Limb (tissue), 2 donors: ENCODE results near the gene STARD10.
"Not testable (repeated sequence)": the region's sequence is repeated elsewhere in the genome, so short reads cannot be mapped to it uniquely, and the experiment has no call there.

Experiments used
- DNase-seq, 2 donors: peaks; one replicate each; pipeline ENCODE4 v3.0.0-alpha.2; 2016; ENCODE audit errors: extremely low spot score in 2 of 2

STARD10 gene

DNA sequence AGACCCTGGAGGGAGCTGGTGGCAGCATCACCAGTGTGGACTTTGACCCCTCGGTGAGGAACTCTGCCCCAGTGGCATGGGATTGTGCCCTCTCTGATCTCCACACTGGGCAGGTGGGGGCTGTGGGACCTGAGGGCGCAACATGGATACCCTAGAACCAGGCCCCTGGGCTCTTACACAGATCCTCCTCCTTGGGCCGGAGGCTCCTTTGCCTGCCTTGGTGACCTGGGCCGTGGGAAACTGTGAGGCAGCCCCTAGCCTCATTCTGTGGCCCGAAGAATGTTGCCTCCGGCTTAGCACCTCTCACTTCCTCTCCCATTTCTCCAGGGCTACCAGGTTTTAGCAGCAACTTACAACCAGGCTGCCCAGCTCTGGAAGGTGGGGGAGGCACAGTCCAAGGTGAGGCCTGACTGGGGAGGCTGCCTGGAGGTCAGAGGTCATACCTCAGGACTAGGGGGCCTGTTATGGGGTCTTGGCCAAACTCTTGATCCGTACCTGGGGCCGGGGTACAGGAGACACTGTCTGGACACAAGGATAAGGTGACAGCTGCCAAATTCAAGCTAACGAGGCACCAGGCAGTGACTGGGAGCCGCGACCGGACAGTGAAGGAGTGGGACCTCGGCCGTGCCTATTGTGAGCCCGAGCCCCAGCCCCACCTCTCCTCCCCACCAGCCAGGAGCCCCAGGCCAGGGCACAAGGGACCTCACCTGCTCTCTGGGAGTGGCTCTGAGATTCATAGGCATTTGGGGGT is 32.5 kb upstream of the STARD10 start:
- DNase-seq: no peak

DNA sequence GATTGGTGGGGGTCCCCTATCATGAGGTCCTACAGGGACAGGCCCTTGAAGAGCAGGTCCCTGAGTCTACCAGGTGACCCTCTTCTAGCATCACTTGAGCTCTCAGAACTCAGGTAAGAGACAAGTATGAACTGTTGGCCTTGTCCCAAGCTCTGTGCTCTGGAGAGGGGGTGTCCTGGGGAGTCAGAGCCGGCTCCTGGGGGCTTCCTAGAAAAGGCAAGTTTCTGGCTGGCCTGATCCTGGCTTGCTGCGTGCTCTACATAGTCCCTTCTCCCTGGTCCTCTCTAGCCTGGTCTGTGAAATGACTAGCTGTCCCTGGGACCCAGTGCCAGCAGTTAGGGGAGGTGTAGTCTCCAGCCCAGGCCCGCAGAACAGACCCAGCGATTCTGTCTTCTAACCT is 31.8 kb upstream of the STARD10 start:
- DNase-seq: no peak

DNA sequence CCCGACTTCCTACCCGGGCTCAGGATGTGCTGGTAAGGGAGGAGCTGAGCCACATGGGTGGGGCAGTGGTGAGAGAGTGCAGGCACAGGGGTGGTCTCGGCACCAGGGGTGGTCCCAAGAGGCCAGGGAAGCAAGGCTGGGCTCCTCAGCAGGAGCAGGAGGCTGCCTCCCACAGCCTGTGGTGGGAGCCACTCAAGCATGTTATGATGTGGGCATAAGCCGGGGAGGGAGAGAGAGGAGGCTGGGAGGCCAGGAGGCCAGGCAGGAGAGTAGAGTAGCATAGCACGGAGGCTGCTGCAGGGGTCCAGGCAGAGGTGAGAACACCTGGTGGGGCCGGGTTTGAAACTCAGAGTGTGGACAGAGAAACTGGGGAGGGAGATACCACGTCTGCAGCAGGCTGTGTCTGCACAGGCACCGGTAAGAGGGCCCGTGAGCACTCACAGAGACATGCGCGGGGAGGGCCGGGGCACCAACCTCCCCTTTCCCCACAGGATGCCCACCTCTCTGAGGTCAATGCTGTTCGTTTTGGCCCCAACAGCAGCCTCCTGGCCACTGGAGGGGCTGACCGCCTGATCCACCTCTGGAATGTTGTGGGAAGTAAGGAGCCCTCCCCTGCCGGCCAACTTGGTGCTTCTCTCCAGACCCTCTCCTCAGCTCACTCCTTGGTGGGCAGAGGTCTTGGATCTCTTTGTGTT is 31.1 kb upstream of the STARD10 start:
- DNase-seq: no peak

DNA sequence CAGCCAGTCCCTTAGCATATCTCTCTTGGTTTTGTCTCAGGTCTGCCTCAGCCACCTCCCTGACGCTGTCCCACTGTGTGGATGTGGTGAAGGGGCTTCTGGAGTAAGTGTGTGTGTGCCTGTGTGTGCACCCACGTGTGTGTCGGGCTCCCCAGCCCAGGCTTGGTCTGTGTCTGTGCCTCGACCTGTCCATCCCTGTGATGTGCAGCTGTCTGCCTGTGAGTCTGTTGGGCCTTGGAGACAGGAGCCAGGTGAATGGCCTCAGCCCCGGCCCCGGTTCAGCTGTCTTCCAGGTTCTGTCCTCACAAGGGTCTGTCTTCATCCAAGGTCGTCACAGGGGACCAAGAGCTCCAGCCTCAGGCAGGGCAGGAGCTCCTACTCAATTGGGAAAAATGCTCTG is 30.2 kb upstream of the STARD10 start:
- DNase-seq: no peak

DNA sequence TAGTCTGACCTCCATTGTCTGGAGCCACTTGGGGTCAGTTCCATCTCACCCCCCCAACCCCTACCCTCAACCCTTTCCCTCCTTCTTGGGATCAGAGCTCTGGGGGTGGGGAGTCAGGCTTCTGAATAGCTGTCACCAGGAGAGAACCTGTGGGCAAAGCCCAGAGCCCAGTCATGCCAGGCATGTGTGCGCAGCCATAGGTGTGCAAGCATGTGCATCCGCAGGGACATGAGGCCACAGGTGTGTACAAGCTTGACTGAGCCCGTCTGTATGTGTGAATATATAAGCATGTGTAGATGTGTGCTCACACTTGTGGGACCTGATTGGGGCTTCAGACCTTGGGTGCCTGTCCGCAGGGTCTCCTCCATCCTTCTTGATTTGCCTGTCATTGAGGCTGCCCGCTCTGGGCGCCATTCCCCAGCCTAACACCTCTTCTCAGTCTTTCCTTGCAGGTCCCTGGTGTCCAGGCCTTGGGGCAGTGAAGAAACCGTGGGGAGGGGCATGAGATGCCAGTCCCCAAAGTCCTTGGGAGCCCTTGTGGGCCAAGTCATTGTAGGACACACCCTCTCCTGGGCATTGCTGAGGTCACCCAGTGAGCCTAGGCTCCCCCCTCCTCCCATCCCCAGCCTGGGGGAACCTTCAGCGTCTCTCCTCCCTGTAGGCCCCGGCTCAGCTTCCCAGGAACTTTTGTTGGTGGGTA is 29.4 kb upstream of the STARD10 start:
- DNase-seq: no peak

DNA sequence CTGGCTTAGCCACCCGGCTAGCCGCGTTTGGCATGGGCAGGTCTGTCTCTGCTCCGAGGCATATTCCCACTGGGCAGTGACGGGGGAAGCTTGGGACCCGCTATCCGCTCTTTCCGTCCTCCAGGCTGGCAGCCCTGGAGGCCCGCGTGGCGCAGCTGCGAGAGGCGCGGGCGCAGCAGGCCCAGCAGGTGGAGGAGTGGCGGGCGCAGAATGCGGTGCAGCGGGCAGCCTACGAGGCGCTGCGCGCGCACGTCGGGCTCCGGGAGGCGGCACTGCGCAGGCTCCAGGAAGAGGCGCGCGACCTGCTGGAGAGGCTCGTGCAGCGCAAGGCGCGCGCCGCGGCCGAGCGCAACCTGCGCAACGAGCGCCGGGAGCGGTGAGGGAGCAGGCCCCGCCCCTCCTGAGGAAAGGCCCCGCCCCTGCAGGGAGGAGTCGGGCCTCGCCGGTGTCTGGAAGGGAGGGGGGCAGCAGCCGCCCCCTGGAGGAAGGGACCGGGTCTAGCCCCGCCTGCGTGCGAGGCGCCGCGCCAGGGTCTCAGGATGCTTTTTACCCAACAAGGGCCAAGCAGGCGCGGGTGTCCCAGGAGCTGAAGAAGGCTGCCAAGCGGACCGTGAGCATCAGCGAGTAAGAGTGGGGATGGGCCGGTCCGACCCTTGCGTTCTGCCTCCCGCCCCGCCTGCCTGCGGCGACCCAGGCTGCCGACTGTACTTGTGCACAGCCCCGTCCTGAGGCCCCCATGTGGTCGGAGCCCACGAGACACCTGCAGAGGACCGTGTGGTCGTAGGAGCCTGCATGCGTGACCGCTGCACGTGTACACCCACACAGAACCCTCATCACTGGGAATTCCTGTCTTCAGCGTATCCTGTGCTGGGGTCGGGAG is 28.3 kb upstream of the STARD10 start:
- peak; percentile 93 to 98 for DNase-seq

DNA sequence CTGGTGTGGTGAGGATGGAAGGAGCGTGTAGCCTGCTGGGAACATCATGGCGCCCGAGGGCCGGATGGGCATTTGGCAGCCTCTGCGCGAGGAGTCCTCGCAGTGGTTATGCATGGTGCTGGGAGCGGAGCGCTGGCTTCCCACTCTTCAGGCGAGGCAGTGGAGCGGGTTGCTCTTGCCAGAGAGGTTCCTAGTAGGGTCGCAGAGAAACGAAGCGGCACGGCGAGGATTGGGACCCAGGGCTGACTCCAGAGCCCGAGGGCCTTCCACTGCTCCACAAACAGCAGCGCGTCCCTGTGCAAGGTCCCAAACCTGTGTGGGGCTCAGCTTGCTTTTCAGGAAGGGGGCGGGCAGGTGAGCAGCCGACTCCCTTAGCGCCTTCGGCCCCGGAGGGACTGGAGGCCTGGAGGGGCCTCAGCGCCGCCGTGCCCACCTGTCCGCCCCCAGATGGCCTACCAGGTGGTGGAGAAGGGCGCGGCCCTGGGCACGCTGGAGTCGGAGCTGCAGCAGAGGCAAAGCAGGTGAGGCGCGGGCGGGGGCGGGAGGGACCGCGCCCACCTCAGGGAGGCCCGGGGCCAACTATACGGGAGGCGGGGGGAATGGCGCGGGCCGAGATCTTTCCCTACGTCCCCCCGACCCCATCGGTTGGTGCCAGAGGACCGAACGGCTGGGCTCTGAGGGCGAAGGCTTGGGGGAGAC is 27.5 kb upstream of the STARD10 start:
- DNase-seq: no peak

DNA sequence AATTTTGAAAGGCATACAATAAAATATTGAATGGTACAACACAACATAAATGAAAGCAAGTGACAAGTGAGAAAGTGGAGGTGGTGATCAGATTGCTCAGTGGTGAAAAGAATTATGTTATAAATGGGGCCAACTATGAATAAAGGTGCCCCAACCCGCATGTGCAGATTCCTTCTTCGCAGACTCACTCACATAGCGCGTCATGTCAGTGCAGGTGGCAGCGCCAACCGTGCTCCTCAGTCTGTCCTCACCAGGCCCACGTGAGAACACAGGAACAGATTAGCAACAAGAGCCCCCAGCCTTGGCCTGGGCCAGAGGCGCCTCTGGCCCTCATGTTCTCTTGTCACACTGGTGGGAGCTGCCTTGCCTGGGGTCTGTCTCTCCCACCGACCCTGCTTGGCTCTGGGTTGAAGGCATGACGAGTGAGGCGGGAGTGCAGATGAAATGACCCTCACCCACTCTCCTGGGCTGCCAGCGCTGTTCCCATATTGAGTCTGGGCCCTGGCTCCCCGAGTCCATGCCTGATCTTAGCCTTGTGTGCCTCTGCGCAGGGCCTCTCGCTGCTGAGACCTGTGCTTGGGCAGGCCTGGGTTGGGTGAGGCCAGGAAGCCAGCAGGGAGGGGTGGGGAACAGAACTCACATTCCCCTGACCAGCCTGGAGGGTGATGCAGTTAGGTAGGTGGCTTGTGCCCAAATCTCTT is 26.7 kb upstream of the STARD10 start:
- no peak for DNase-seq

DNA sequence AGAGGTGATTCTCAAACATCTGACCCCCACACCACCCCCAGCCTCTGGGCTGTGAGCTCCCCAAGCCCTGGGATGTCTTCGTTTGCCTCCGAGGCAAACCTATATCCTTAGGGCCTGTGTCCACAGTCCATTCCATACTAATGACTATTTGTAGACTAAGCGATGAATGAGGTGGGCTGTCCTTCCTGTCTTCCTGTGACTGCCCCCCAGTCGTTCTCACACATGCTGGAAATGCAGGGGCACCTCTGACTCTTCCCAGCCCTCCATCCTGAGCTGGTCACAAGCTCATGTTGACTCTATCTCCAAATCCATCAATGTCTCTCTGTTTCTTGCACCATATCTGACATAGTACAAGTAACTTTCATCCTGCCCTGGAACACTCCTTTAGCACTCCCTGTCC is 25.1 kb upstream of the STARD10 start:
- DNase-seq: no peak

DNA sequence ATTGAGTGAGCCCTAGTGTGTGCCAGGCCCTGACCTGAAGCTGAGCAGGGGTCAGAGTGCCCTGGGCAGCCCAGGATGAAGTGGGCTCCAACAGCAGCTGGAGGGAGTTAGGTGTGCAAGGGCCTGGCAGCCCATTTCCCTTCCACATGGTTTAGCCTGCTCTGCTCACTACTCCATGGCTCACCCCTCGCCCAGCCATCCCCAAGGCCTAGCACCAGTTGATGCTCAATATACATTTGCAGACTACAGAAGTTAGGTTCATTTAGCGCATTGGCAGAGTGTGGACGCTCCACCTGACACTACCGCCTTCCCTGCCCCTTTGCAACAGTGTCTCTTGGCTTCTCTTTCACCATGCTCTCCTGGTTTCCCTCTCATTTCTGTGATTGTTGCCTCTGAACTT is 24.1 kb upstream of the STARD10 start:
- no peak for DNase-seq

DNA sequence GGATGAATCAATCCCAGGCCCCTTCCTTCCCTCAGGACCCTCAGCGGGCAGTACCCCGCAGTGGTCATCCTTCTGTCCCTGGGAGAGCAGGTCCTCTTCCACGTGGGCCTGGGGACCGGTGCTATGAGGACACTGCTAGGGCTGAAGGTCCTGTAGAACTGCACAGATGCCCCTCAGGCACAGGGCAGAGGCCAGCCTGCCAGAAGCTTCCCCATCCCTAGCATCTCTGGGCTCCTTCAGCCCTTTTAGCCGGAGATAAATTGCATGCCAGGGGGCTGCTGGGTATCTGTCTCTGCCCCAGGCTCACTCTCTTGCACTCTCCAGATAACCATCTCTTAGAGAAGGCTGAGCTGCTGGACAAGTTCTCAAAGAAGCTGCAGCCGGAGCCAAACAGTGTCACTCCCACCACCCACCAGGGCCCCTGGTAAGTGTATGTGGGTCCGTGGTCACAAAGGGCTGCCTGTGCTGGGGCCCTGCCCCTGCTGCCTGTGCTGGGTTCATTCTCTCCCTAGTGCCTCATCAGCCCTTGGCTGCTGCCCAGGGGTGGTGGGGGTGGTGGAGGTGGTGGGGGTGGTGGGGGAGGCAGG is 22.6 kb upstream of the STARD10 start:
- DNase-seq: no peak

DNA sequence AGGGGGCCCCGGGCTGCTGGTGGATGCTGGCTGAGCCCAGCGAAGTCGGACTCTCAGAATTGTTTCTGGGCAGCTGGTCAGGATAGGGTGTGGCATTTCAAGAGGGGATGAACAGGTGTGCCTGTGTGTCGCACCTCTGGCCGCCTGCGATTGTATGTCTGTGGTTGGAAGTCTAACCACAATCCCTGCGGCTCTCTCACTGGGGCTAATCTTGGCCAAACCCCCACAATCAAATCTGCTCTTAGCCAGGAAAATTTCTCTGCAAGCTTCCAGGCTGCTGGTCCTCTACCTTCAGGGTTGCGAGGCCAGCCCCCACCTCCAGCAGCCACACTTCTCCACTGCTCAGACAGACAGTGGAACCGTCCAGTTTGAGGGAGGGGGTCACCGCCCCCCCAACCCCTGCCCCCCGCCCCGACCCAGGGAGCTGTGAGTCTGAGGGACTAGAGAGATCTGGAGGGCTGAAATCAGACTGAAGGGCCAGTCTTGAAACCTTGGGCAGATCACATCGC is 21.3 kb upstream of the STARD10 start:
- DNase-seq: no peak

DNA sequence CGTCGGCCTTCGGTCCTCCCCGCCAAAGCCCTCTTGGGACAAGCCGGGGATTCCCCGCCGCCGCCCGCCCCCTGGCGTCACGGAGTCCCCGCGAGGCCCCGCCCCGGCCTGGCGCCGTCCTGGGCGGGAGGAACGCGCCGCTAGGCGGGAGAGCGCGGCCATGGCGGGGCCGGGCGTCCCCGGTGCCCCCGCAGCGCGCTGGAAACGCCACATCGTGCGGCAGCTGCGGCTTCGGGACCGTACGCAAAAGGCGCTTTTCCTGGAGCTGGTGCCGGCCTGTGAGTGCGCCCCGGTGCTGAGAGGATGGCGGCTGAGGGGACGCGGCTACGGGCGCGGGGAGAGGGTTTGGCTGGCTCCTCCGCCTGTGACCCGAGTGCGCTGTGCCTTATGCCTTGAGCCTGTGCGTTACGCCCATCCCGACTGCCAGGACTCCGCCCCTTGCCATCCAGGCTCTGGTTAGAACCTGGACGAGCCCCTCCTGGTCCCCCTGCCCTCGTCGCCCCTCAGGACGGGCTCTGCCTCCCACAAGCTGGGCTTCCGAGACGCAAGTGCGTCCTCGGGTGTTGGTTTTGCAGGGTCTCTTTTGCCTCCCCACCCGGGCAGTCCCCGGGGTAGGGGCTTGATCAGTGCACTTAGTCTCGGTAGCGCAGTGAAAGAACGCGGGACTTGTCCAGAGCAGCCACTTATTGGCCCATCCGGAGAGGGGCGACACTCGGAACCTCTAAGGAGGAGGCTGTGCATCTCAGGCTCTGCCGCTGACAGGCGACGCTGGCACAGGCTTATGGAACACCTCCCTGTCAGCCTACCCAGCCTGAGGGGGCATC is 20.7 kb upstream of the STARD10 start, which contains the start of gene ATG16L2:
Gene ATG16L2, plus strand, starts transcription at position 126 of the 824 bp plus-strand sequence. Its CDS starts 35 bp downstream, at position 161.
- peak; percentile 80 to 92 for DNase-seq

DNA sequence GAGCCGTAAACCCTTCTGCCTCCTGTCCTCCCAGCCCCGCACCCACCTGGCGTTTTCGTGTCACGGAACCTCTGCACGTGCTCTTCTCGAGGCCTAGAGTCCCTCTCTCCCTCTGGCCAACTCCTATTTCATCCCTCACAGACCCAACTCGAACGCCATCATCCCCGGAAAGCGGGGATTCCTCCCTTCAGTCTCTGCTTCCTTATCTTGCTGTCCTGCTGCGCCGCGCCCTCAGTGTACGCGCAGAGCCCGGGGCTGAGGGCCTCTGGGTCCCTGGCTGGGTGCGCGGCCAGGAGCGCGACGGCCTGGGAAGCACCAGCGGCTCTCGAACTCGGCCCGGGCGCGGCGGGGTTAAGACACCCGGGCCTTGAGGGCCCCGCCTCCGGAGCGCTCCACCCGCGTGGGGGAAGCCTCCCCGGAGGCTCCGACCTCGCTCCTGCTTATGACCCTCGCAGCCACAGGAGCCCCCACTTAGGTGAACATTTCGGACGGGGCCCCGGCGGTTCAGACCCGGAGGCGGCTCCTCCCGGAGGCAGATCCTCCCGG is 20.0 kb upstream of the STARD10 start:
- peak in 1 of 2 donors; percentile 62 for DNase-seq

DNA sequence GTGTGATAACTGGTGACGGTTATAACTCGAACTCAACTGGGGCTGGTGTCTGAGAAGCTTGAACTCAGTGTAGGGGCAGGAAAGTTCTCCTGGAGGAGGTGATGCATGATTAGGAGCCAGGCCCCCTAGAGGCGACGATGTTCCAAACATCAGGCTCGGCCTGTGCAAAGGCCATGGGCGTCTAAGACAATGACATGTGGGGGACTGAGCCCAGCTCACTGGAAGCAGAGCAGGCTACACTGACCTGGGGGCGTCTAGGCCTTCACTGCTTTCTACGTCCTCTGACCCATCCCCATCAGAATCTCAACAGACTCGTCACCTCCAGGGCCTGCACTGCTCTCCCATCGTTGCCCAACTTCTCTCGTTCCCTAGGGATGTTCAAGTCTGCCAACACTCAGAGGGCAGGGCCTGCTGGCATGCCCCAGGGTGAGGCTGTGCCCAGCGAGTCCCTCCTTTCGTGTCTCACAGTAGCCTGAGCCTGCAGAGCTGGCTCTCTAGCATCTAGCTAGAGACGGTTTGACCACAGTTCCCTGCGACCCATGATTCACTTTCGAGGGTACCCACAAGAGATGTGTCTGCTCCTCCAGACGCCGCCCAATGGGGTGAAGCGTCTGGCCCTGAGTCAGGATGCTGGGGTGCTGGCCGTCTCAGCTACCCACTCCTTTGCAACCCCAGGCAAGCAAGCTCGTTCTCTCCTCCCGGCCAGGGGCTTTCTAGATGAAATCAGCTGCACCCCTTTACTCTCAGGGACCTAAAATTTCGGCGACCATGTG is 19.3 kb upstream of the STARD10 start:
- peak in 1 of 2 donors; percentile 40 for DNase-seq

DNA sequence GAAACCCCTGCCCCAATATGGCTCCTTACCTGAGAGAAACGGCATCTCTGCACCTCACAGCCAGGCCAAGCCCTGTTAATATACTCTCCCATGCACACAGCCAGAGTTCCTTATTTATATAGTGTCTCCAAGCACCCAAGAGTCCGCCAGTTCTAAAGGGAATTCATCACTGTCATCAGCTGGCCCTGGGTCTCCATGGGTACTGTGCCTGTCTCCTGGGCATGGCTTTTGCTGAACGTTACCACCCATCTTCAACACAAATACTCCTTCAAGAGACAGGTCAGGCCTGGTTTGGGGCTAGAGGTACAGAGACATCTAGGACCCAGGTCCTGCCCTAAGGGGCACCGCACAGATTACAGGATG is 18.7 kb upstream of the STARD10 start:
- DNase-seq: no peak

DNA sequence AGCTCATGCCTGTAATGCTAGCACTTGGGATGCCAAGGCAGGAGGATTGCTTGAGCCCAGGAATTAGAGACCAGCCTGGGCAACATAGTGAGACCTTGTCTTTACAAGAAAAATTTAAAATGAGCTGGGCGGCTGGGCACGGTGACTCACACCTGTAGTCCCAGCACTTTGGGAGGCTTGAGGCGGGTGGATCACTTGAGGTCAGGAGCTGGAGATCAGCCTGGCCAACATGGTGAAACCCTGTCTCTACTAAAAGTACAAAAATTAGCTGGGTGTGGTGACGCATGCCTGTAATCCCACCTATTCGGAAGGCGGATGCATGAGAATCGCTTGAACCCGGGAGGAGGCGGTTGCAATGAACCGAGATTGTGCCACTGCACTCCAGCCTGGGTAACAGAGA is 17.8 kb upstream of the STARD10 start:
- DNase-seq: not testable (repeated sequence)

DNA sequence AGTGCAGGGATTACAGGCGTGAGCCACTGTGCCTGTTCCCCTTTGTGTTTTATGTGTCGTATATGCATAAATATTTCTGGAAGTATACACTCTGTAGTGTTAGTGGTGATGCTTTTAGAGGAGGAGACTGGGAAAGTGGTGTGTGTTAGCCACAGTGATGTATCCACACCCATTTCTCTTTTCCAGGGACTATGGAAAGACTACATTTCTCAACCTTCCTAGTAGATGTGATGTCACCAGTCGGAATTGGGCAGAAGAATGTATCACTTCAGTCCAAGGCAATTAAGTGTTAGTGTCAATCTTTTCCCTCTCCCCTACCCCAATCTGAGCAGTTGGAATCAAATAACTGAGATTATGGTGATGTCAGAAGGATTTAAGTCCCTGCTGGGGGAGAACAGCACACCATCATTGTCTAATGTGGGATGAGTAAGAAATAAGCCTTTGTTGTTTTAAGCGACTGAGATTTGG is 14.5 kb upstream of the STARD10 start:
- no peak for DNase-seq
